Measurements from ENCODE around the gene EXD3. TPM values are rescaled to one million over a fixed set of nuclear protein-coding genes. Genes with fewer than 3 reads are reported as not detected.

EXD3 gene
- total and polyA plus RNA-seq, 2 of the 13 experiments (the other 11 are each of a cell fraction or from before 2014, with no cell fraction given): 2.7 to 4.8 TPM

GRCh38 chr9:137264067-137264466, 158.9 kb downstream of the EXD3 start:
- no peak for DNase-seq (ENCODE audit: low spot score)
- FAIRE-seq: no peak
- no peaks in the 10 kb centered on the region for H3K27me3 ChIP-seq (ENCODE audit: control insufficient read depth in 1 of 2, insufficient read depth in 2 of 2, low read length in 2 of 2)
- no peak overlapping the region for H3K27ac ChIP-seq (ENCODE audit: extremely low read length, insufficient read depth, low read length)
- ATAC-seq: no peak
- in situ Hi-C loops (cut with HindIII; ENCODE audit: extremely low pct_ligation_motif_present, low pct_unique_long_range_greater_than_20kb) (no loop called here), intact Hi-C loops (cut with micrococcal nuclease; ENCODE audit: unreplicated experiment) (no loop called here)
- no peak overlapping the region for H3K9ac ChIP-seq (ENCODE audit: insufficient read depth, low read depth, low read length)
- H3K4me1 ChIP-seq (ENCODE audit: insufficient read depth, low read length): peaks cover 19% of the 10 kb centered on the region
- no peak overlapping the region for H3K4me3 ChIP-seq (replicated peaks in 1 of 3; ENCODE audit: insufficient read depth in 1 of 3, low read depth in 2 of 3, low read length in 3 of 3)
- H3K79me2 ChIP-seq (ENCODE audit: insufficient read depth, low read length): no peaks in the 10 kb centered on the region
- H4K20me1 ChIP-seq (ENCODE audit: insufficient read depth, low read length): no peaks in the 10 kb centered on the region; the same call in 1 of the 2 replicates
- no peak overlapping the region for H3K4me2 ChIP-seq (ENCODE audit: low read depth, low read length)
- BruUV-seq (replicated peaks): no TSS peak
- H3K36me3 ChIP-seq (replicated peaks in 1 of 2; ENCODE audit: control insufficient read depth in 1 of 2, insufficient read depth in 2 of 2, low read length in 2 of 2): peaks cover 12 to 16% of the 10 kb centered on the region in 2 experiments; a peak in 3 of 5 replicates
- no peaks in the 10 kb centered on the region for H3K9me3 ChIP-seq (ENCODE audit: low read length)
- no peak overlapping the region for H2AFZ ChIP-seq (ENCODE audit: low read length)
- ChIA-PET CTCF (ENCODE audit: low intra/inter-chr PET ratio, low total read pairs) (no interaction called here), POLR2A (interaction anchor here (0.9 kb wide), 1 partner anchor 23 kb away, joined by 4 read pairs; the partner anchor contains the start of gene TUBB4B)
- WGBS (ENCODE audit: low lambda C conversion rate): 97% methylated on average over 15 of the region's 22 CpGs
- TF ChIP-seq MTF1 (CRISPR knock-in tag; IDR thresholded peaks at IDR 0.05): no peak
- peak; percentile 24 for TF ChIP-seq AGO2 (optimal IDR thresholded peaks at IDR 0.05; ENCODE audit: low read depth, low read length)
- TF ChIP-seq MAF1 (CRISPR knock-in tag; IDR thresholded peaks at IDR 0.05; ENCODE audit: borderline replicate concordance): no peak
- TF ChIP-seq ZNF576 (CRISPR knock-in tag; IDR thresholded peaks at IDR 0.05): no peak
- no peak for TF ChIP-seq BRD4 (CRISPR knock-in tag; IDR thresholded peaks at IDR 0.05)

- POLR2A ChIA-PET: interaction anchor here (0.9 kb wide), 1 partner anchor 22 kb away, joined by 4 read pairs; the partner anchor contains the start of gene TUBB4B
- Histone ChIP-seq H2AFZ (ENCODE audit: low read length) (no peak overlapping the region), H3K36me3 (replicated peaks in 1 of 2; ENCODE audit: control insufficient read depth in 1 of 2, insufficient read depth in 2 of 2, low read length in 2 of 2) (peaks cover 9 to 16% of the 10 kb centered on the region in 2 experiments; a peak in 4 of 5 replicates), H3K9me3 (ENCODE audit: low read length) (no peaks in the 10 kb centered on the region), H4K20me1 (ENCODE audit: insufficient read depth, low read length) (no peaks in the 10 kb centered on the region; the same call in 1 of the 2 replicates), H3K27ac (ENCODE audit: extremely low read length, insufficient read depth, low read length) (no peak overlapping the region), H3K4me2 (ENCODE audit: low read depth, low read length) (no peak overlapping the region), H3K27me3 (ENCODE audit: control insufficient read depth in 1 of 2, insufficient read depth in 2 of 2, low read length in 2 of 2) (no peaks in the 10 kb centered on the region), H3K4me3 (replicated peaks in 1 of 3; ENCODE audit: insufficient read depth in 1 of 3, low read depth in 2 of 3, low read length in 3 of 3) (no peak overlapping the region), H3K4me1 (ENCODE audit: insufficient read depth, low read length) (peaks cover 14% of the 10 kb centered on the region), H3K9ac (ENCODE audit: insufficient read depth, low read depth, low read length) (no peak overlapping the region), H3K79me2 (ENCODE audit: insufficient read depth, low read length) (no peaks in the 10 kb centered on the region)
- in situ Hi-C loops (cut with HindIII; ENCODE audit: extremely low pct_ligation_motif_present, low pct_unique_long_range_greater_than_20kb): no loop called here
- DNase-seq (ENCODE audit: low spot score): no peak
- no TSS peak for BruUV-seq (replicated peaks)
- CTCF ChIA-PET (ENCODE audit: low intra/inter-chr PET ratio, low total read pairs): interaction anchor here (2.1 kb wide), 1 partner anchor 27 kb away, joined by 13 read pairs; no protein-coding TSS in a partner anchor
- FAIRE-seq: no peak
- 68% methylated on average over 10 of the region's 10 CpGs for WGBS (ENCODE audit: low lambda C conversion rate)
- no peak for ATAC-seq
- no peak for TF ChIP-seq TEAD2 (CRISPR knock-in tag; IDR thresholded peaks at IDR 0.05)
- 0 out of 2 replicates have a peak, but pooled peaks have one; percentile 32 for TF ChIP-seq HNF4A (CRISPR knock-in tag; IDR thresholded peaks at IDR 0.05)
- intact Hi-C loops (cut with micrococcal nuclease; ENCODE audit: unreplicated experiment): no loop called here
Observed at GRCh38 chr9:137263506-137263905, 159.5 kb downstream of the EXD3 start.
